K562 (cell line): ENCODE results near the gene IL17RA. TPM values are rescaled to one million over a fixed set of nuclear protein-coding genes. Genes with fewer than 3 reads are reported as not detected.

Source experiments
- RBM15 ChIP-seq: fragments of 200-400 bp; formaldehyde crosslinking; IDR thresholded peaks from 2 replicates; pipeline ENCODE4 v1.6.1; 2018; ENCODE audit warnings: mild to moderate bottlenecking, low read length, moderate library complexity; ENCODE audit not compliant: insufficient read depth
- REST ChIP-seq, 2 experiments: fragments of 450-650 bp; formaldehyde crosslinking in 1 of 2; IDR thresholded peaks; 2 replicates each; pipeline versions ENCODE4 v1.4.0 to v1.6.1; 2014 to 2020; ENCODE audit warnings: mild to moderate bottlenecking in 2 of 2, borderline replicate concordance in 1 of 2, low read depth in 1 of 2
- STAG1 ChIP-seq: sonication (generic); formaldehyde crosslinking; IDR thresholded peaks from 2 replicates; pipeline ENCODE4 v1.5.0; 2020; ENCODE audit warnings: missing genetic modification reagents, borderline replicate concordance
- ZNF277 ChIP-seq: fragments of 250-450 bp; sonication (Bioruptor Pico); IDR thresholded peaks from 2 replicates; pipeline ENCODE4 v1.8.0; 2022; ENCODE audit warnings: inconsistent platforms, mild to moderate bottlenecking, moderate library complexity, borderline replicate concordance
- polyA plus RNA-seq, 8 experiments: library from polyadenylated mRNA; depleted of rRNA in 4 of 8; stranded (reverse) in 5 of 8; unstranded in 3 of 8; fragments of >200 nt; fragmentation: Nextera tagmentation in 2 of 8; fragmentation: Illumina TruSeq in 1 of 8; extraction: Ambion mirVana in 2 of 8; extraction: Trizol in 1 of 8; gene quantifications; 2 replicates each; pipeline versions ENCODE4 v1.2.1 to v1.2.3, GENCODE V29; 2011 to 2014; ENCODE audit warnings: inconsistent platforms in 1 of 8, missing spikeins in 1 of 8
- total RNA-seq, 7 experiments: library from RNA; depleted of rRNA in 6 of 7; stranded (reverse); fragments of >200 nt in 6 of 7; fragmentation: Illumina TruSeq in 2 of 7; extraction: Trizol in 2 of 7; gene quantifications; 2 replicates each; pipeline versions ENCODE4 v1.2.1 to v1.2.3, GENCODE V29; 2011 to 2021; ENCODE audit warnings: low replicate concordance in 1 of 7

The IL17RA gene
- total and polyA plus RNA-seq, 9 of the 15 experiments (the other 6 are each of a cell fraction or from before 2014, with no cell fraction given), result 0.17 to 11.8 (median 3.7) TPM

GRCh38 chr22:17119481-17120202 is 34.8 kb downstream of the IL17RA start (continued):
- TF ChIP-seq REST (IDR thresholded peaks at IDR 0.05; ENCODE audit: borderline replicate concordance), result peak; percentile 58
- TF ChIP-seq REST (CRISPR knock-in tag; IDR thresholded peaks at IDR 0.05; ENCODE audit: low read depth), result no peak
- peak; percentile 16; the same call in 1 of the 2 replicates for TF ChIP-seq STAG1 (CRISPR knock-in tag)
- no peak for TF ChIP-seq ZNF277 (CRISPR knock-in tag)
- no peak for TF ChIP-seq RBM15
- TF ChIP-seq, all 486 proteins: peak for 10
